Activated CD4-positive, alpha-beta T cell treated with anti-CD3 and anti-CD28 coated beads for 36 hours (primary cell): ENCODE data around the gene GALNT16. TPM values are rescaled to one million over a fixed set of nuclear protein-coding genes. Genes with fewer than 3 reads are reported as not detected.
"Not testable (repeated sequence)": the region's sequence is repeated elsewhere in the genome, so short reads cannot be mapped to it uniquely, and the experiment has no call there.

Experiments used
- ATAC-seq: fragments of 200-7000 bp; cut with Tn5 transposase; one replicate; pipeline ENCODE4 v1.10.0; 2021; ENCODE audit warnings: mild to moderate bottlenecking, moderate library complexity
- CTCF ChIA-PET: fragments of 350-600 bp; sonication (Branson Sonifier 250); formaldehyde crosslinking; loops from one replicate; lab custom pipeline; 2021; ENCODE audit warnings: antibody characterized with exemption; lab: Charles Lee
- POLR2A ChIA-PET: fragments of 350-600 bp; sonication (Branson Sonifier 250); formaldehyde crosslinking; loops from one replicate; lab custom pipeline; 2021; ENCODE audit warnings: antibody characterized with exemption, inconsistent platforms; lab: Charles Lee
- DNase-seq: peaks from one replicate; pipeline ENCODE4 v3.0.0-alpha.2; 2020
- H3K27ac Mint-ChIP-seq: one replicate; pipeline ENCODE4 v1.8.0; 2021; ENCODE audit warnings: mixed read lengths
- H3K27me3 Mint-ChIP-seq: one replicate; pipeline ENCODE4 v1.8.0; 2021; ENCODE audit warnings: mixed read lengths
- H3K36me3 Mint-ChIP-seq: one replicate; pipeline ENCODE4 v1.8.0; 2021; ENCODE audit warnings: low read depth, mixed read lengths
- H3K4me1 Mint-ChIP-seq: one replicate; pipeline ENCODE4 v1.8.0; 2021; ENCODE audit warnings: mixed read lengths
- H3K4me3 Mint-ChIP-seq: one replicate; pipeline ENCODE4 v1.8.0; 2021; ENCODE audit warnings: mild to moderate bottlenecking, moderate library complexity, mixed read lengths
- H3K9me3 Mint-ChIP-seq: one replicate; pipeline ENCODE4 v1.8.0; 2021; ENCODE audit warnings: low read depth, mixed read lengths
- intact Hi-C, 2 experiments: fragments of 100-400 bp; cut with DNase I in 1 of 2; cut with micrococcal nuclease in 1 of 2; formaldehyde crosslinking; loops; one replicate each; pipeline versions ENCODE4 v1.14.2 to v1.15.1; 2022 to 2024; cut with DNase I, micrococcal nuclease
- total RNA-seq, 2 experiments: library from RNA; stranded (reverse); gene quantifications; one replicate each; pipeline ENCODE4 v1.2.3, GENCODE V29; 2021

The GALNT16 gene
- total RNA-seq, 2 experiments from 2014 or later = 0.14 TPM; not detected in 1

- CTCF ChIA-PET = no interaction called here
- DNase-seq (no peak), ATAC-seq (no peak)
- H3K36me3 Mint-ChIP-seq = no peaks in the 10 kb centered on the region
- POLR2A ChIA-PET = no interaction called here
- no peaks in the 10 kb centered on the region for H3K4me1 Mint-ChIP-seq
- peaks cover 5% of the 10 kb centered on the region for H3K27me3 Mint-ChIP-seq
- intact Hi-C loops = no loop called here
- no peak overlapping the region for H3K27ac Mint-ChIP-seq
- no peak overlapping the region for H3K4me3 Mint-ChIP-seq
- no peaks in the 10 kb centered on the region for H3K9me3 Mint-ChIP-seq
Observed at GRCh38 chr14:69269381-69269780, 9.4 kb downstream of the GALNT16 start.

GRCh38 chr14:69270097-69270496 is 10.1 kb downstream of the GALNT16 start:
- ChIA-PET CTCF (interaction anchor here (0.7 to 0.9 kb wide), 2 partner anchors 27 to 141 kb away, joined by 3 read pairs; no protein-coding TSS in a partner anchor), POLR2A (no interaction called here)
- Mint-ChIP-seq H3K27me3 (peaks cover 5% of the 10 kb centered on the region), H3K4me1 (no peaks in the 10 kb centered on the region), H3K4me3 (no peak overlapping the region), H3K27ac (no peak overlapping the region), H3K9me3 (no peaks in the 10 kb centered on the region), H3K36me3 (no peaks in the 10 kb centered on the region)
- DNase-seq (no peak), ATAC-seq (no peak)
- intact Hi-C loops = no loop called here

DNA sequence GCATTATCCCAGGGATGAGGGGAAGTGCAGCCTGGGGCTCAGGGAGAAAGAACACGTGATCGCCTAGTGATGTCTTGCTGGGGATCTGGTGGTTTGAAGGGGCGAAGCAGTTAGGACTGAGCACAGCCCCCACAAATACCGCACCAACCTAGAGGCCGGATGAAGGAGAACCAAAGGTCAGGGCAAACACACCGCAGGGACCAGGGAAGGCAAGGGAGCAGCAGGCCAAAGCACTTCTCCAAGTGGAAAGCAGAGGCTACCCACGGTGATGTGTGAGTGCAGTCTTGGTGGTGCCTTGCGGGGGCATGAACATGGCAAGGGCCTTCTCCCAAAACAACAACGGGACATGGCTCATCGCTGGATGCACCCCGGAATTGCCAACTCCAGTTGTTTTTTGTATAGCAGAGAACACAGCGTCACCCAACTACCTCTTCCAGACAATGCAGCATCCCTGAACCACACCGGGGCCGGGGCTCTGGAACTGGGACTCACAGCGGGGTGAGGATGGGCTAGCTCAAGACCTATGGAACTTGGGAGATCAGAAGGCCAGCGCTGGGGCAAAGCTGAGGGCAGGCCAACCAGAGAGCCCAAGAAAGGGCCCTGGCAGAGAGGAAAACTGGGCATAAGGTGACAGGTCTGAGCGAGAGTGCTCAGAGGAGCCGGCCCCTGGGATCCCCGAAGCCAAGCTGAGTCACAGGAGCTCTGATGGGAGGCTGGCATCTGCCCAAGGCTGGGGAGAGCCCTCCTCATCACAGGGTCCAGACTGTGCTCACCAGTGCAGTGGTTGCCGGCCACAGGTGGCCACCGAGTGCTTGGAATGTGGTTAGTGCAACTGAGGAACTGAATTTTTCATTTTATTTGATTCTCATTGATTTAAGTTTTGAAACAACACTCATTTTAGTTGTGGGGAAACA is 11.1 kb downstream of the GALNT16 start:
- ATAC-seq = no peak
- Mint-ChIP-seq H3K9me3 (no peaks in the 10 kb centered on the region), H3K4me3 (no peak overlapping the region), H3K36me3 (no peaks in the 10 kb centered on the region), H3K27ac (no peak overlapping the region), H3K27me3 (peaks cover 2% of the 10 kb centered on the region), H3K4me1 (no peaks in the 10 kb centered on the region)
- POLR2A ChIA-PET = no interaction called here
- intact Hi-C loops = no loop called here
- CTCF ChIA-PET = interaction anchor here (0.5 to 0.9 kb wide), 2 partner anchors 85 to 142 kb away, joined by 3 to 4 read pairs; no protein-coding TSS in a partner anchor
- no peak for DNase-seq

- CTCF ChIA-PET = interaction anchor here (0.8 kb wide), 1 partner anchor 26 kb away, joined by 4 read pairs; no protein-coding TSS in a partner anchor
- no peak overlapping the region for H3K27ac Mint-ChIP-seq
- no peaks in the 10 kb centered on the region for H3K27me3 Mint-ChIP-seq
- no peaks in the 10 kb centered on the region for H3K9me3 Mint-ChIP-seq
- DNase-seq = no peak
- no peak overlapping the region for H3K4me3 Mint-ChIP-seq
- POLR2A ChIA-PET = interaction anchor here (0.7 kb wide), 1 partner anchor 283 kb away, joined by 3 read pairs; no protein-coding TSS in a partner anchor
- no peaks in the 10 kb centered on the region for H3K36me3 Mint-ChIP-seq
- no peak for ATAC-seq
- no peaks in the 10 kb centered on the region for H3K4me1 Mint-ChIP-seq
- intact Hi-C loops = no loop called here
Observed at GRCh38 chr14:69274321-69274720, 14.4 kb downstream of the GALNT16 start.

DNA sequence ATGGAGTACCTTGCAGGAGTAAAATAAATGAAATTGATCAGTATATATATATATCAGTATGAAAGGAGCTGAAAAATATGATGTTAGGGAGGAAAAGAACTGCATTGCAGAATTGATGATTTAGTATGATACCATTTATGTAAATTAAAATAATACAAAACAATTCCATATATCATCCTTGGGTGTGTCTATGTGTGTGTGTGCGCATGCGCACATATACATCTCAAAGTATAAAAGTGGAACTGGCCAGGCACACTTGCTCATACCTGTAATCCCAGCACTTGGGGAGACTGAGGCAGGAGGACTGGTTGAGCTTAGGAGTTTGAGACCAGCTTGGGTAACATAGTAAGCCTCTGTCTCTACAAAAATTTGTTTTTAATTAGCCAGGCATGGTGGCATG is 15.4 kb downstream of the GALNT16 start:
- DNase-seq = no peak
- ATAC-seq = no peak
- Mint-ChIP-seq H3K4me3 (no peak overlapping the region), H3K9me3 (no peaks in the 10 kb centered on the region), H3K27ac (no peak overlapping the region), H3K27me3 (peaks cover 3% of the 10 kb centered on the region), H3K4me1 (no peaks in the 10 kb centered on the region), H3K36me3 (no peaks in the 10 kb centered on the region)
- intact Hi-C loops = no loop called here
- ChIA-PET POLR2A (no interaction called here), CTCF (interaction anchor here (0.6 to 0.8 kb wide), 2 partner anchors 32 to 54 kb away, joined by 3 to 4 read pairs; no protein-coding TSS in a partner anchor)

DNA sequence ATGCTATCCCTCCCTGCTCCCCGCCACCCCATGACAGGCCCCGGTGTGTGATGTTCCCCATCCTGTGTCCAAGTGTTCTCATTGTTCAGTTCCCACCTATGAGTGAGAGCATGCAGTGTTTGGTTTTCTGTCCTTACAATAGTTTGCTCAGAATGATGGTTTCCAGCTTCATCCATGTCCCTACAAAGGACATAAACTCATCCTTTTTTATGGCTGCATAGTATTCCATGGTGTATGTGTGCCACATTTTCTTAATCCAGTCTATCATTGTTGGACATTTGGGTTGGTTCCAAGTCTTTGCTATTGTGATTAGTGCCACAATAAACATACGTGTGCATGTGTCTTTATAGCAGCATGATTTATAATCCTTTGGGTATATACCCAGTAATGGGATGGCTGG is 17.4 kb downstream of the GALNT16 start:
- POLR2A ChIA-PET, ATAC-seq, H3K36me3 Mint-ChIP-seq, intact Hi-C loops, H3K27ac Mint-ChIP-seq, CTCF ChIA-PET, DNase-seq, H3K4me1 Mint-ChIP-seq, H3K4me3 Mint-ChIP-seq, H3K27me3 Mint-ChIP-seq, H3K9me3 Mint-ChIP-seq: not testable (repeated sequence)

- Mint-ChIP-seq H3K9me3 (no peaks in the 10 kb centered on the region), H3K27me3 (peaks cover 3% of the 10 kb centered on the region), H3K36me3 (no peaks in the 10 kb centered on the region), H3K4me1 (no peaks in the 10 kb centered on the region), H3K27ac (no peak overlapping the region), H3K4me3 (no peak overlapping the region)
- intact Hi-C loops = no loop called here
- ATAC-seq = no peak
- ChIA-PET POLR2A (no interaction called here), CTCF (interaction anchor here (0.6 kb wide), 1 partner anchor 28 kb away, joined by 3 read pairs; no protein-coding TSS in a partner anchor)
- DNase-seq = no peak
Observed at GRCh38 chr14:69280746-69281291, 20.9 kb downstream of the GALNT16 start.

DNA sequence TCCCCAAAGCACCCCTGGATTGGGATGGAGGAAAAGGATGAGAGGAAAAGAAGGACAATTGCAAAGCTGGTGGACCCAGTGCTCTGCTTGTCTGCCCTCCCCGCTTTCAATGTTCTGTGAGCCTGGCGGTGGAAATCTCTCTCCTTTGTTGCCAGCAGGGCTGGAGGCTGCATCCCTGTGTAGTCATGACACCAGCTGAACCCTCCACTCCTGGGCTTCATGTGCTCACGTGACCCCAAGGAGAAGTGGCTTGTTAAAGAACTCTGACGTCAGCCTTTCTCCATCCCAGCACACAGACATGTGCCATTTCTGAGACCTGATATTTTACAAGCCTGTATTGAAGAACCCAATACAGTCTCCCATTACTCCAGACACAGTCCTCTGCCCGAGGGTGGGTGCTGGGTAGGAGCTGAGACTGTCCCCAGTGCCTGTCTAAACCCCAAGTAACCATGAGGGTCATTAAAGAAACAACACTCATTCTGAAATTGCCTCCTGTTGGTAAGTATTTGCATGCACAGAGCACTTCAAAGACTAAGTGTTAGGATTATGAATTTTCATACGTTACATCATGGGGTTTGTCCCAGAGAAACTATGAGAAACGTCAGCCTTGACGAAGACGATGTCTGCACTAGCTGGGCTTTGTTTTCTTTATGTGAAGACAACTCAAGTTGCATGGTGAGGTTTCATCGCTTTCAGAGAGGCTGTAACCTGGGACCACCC is 21.7 kb downstream of the GALNT16 start:
- Mint-ChIP-seq H3K27me3 (peaks cover 3% of the 10 kb centered on the region), H3K27ac (no peak overlapping the region), H3K4me3 (no peak overlapping the region), H3K9me3 (no peaks in the 10 kb centered on the region), H3K4me1 (no peaks in the 10 kb centered on the region), H3K36me3 (no peaks in the 10 kb centered on the region)
- no peak for ATAC-seq
- POLR2A ChIA-PET = no interaction called here
- intact Hi-C loops = no loop called here
- CTCF ChIA-PET = interaction anchor here (0.6 to 1.3 kb wide), 2 partner anchors 27 to 39 kb away, joined by 3 read pairs; no protein-coding TSS in a partner anchor
- no peak for DNase-seq

- ChIA-PET CTCF (interaction anchor here (1.3 kb wide), 1 partner anchor 39 kb away, joined by 3 read pairs; no protein-coding TSS in a partner anchor), POLR2A (no interaction called here)
- intact Hi-C loops = no loop called here
- DNase-seq = no peak
- Mint-ChIP-seq H3K36me3 (no peaks in the 10 kb centered on the region), H3K27me3 (peaks cover 3% of the 10 kb centered on the region), H3K9me3 (no peaks in the 10 kb centered on the region), H3K27ac (no peak overlapping the region), H3K4me3 (no peak overlapping the region), H3K4me1 (no peaks in the 10 kb centered on the region)
- ATAC-seq = no peak
Observed at GRCh38 chr14:69282448-69282847, 22.5 kb downstream of the GALNT16 start.

DNA sequence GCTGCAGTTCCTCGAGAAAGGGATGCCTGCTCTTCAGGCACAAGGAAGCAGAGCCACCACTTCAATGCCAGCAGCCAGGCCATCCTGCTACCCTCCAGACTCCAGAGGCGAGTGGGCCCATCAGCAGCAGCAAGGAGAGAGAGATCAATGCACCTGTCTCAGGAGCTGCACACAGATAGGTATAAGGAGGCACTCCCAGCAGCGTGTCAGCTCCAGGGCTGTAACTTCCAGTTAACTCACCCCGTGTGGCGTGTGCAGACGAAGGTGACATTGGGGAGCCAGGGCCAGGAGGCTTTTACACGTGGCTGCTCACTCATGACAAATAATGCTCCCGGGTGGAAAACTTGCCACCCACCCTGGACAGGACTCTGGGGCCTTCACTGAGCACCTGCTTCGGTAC is 24.2 kb downstream of the GALNT16 start:
- Mint-ChIP-seq H3K9me3 (no peaks in the 10 kb centered on the region), H3K36me3 (no peaks in the 10 kb centered on the region), H3K4me1 (no peaks in the 10 kb centered on the region), H3K27me3 (peaks cover 3% of the 10 kb centered on the region), H3K4me3 (no peak overlapping the region), H3K27ac (no peak overlapping the region)
- ATAC-seq = no peak
- DNase-seq = no peak
- ChIA-PET CTCF (no interaction called here), POLR2A (no interaction called here)
- intact Hi-C loops = no loop called here

DNA sequence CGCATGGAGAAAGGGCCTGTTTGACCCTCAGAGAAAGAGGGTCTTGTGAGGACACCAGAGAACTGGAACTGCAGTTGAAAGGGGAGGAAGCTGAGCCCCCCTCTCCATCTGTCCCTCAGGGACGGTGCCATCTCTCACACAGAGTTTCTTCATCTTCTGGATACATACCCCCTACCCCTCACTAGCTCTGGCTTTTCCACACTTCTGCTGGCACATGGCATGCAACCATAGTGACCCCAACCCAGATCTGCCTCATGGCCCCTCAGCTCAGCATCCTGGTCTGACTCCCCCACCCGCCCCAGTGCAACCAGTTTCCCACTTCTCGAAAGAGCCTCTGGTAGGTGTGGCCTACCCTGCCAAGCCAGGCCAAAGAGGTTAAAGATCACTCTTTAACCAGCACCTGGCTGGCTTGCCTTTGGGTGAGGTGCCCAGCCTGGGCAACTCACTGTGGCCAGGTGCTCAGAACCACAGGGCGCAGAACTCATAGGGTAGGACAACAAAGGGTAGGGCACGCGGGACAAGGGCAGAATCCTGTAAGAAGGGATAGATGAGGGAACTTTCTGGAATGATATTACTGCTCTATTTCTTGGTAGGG is 25.8 kb downstream of the GALNT16 start:
- H3K27ac Mint-ChIP-seq = no peak overlapping the region
- intact Hi-C loops = no loop called here
- H3K4me1 Mint-ChIP-seq = no peaks in the 10 kb centered on the region
- no peaks in the 10 kb centered on the region for H3K36me3 Mint-ChIP-seq
- CTCF ChIA-PET = interaction anchor here (0.7 kb wide), 2 partner anchors 13 to 47 kb away, joined by 3 read pairs; no protein-coding TSS in a partner anchor
- H3K27me3 Mint-ChIP-seq = no peaks in the 10 kb centered on the region
- H3K4me3 Mint-ChIP-seq = no peak overlapping the region
- POLR2A ChIA-PET = interaction anchor here (0.6 kb wide), 1 partner anchor 127 kb away, joined by 3 read pairs; no protein-coding TSS in a partner anchor
- ATAC-seq (no peak), DNase-seq (no peak)
- no peaks in the 10 kb centered on the region for H3K9me3 Mint-ChIP-seq
